Mesenchymal stem cell (in vitro differentiated cells and primary cell): ENCODE results near the gene MYO5B.

Experiments used
- DNase-seq: peaks from one replicate; pipeline ENCODE4 v3.0.0-alpha.2; 2013
- H2AFZ ChIP-seq: one replicate; pipeline ENCODE4 v1.6.1; 2013; ENCODE audit warnings: low read depth, mild to moderate bottlenecking, control low read depth, inconsistent platforms, low read length, moderate library complexity
- H2AK5ac ChIP-seq: 2 replicates; pipeline ENCODE4 v1.6.1; 2013; ENCODE audit warnings: low read length, moderate library complexity, mild to moderate bottlenecking, inconsistent platforms; ENCODE audit not compliant: severe bottlenecking
- H2BK120ac ChIP-seq: one replicate; pipeline ENCODE4 v1.6.1; 2013; ENCODE audit warnings: low read depth, mild to moderate bottlenecking, inconsistent platforms, low read length, moderate library complexity
- H2BK12ac ChIP-seq, 2 experiments: one replicate each; pipeline ENCODE4 v1.6.1; 2013; ENCODE audit warnings: inconsistent platforms in 2 of 2, low read length in 2 of 2, mild to moderate bottlenecking in 2 of 2, moderate library complexity in 2 of 2, control low read depth in 1 of 2
- H2BK15ac ChIP-seq: one replicate; pipeline ENCODE4 v1.6.1; 2013; ENCODE audit warnings: mild to moderate bottlenecking, low read depth, inconsistent platforms; ENCODE audit not compliant: poor library complexity, severe bottlenecking
- H2BK5ac ChIP-seq: 2 replicates; pipeline ENCODE4 v1.6.1; 2013; ENCODE audit warnings: low read depth, mild to moderate bottlenecking, low read length, control low read depth, inconsistent platforms; ENCODE audit not compliant: poor library complexity, severe bottlenecking
- H3K14ac ChIP-seq, 2 experiments: one replicate each; pipeline ENCODE4 v1.6.1; 2013; ENCODE audit warnings: inconsistent platforms in 2 of 2, low read length in 2 of 2, control low read depth in 1 of 2, mild to moderate bottlenecking in 1 of 2, moderate library complexity in 1 of 2
- H3K18ac ChIP-seq, 2 experiments: one replicate each; pipeline ENCODE4 v1.6.1; 2013; ENCODE audit warnings: inconsistent platforms in 2 of 2, low read length in 2 of 2, control low read depth in 1 of 2, low read depth in 1 of 2, mild to moderate bottlenecking in 1 of 2
- H3K23ac ChIP-seq, 2 experiments: one replicate each; pipeline ENCODE4 v1.6.1; 2013; ENCODE audit warnings: inconsistent platforms in 2 of 2, low read length in 2 of 2, mild to moderate bottlenecking in 2 of 2, moderate library complexity in 2 of 2, control low read depth in 1 of 2
- H3K27ac ChIP-seq: 2 replicates; pipeline ENCODE4 v1.5.1; 2013; ENCODE audit warnings: mild to moderate bottlenecking, moderate library complexity, low read length, control low read depth, inconsistent platforms; ENCODE audit not compliant: poor library complexity, severe bottlenecking
- H3K27me3 ChIP-seq, 2 experiments: 2 replicates each; pipeline versions ENCODE4 v1.6.1 to v1.7.0; 2013; ENCODE audit warnings: low read length in 2 of 2, mild to moderate bottlenecking in 2 of 2, moderate library complexity in 2 of 2, control low read depth in 1 of 2, inconsistent platforms in 1 of 2; ENCODE audit not compliant: control insufficient read depth in 1 of 2, insufficient read depth in 1 of 2
- H3K36me3 ChIP-seq, 2 experiments: 2 replicates each; pipeline versions ENCODE4 v1.6.1 to v1.7.0; 2013; ENCODE audit warnings: low read length in 2 of 2, control low read depth in 1 of 2, inconsistent platforms in 1 of 2, low read depth in 1 of 2, mild to moderate bottlenecking in 1 of 2; ENCODE audit not compliant: insufficient read depth in 2 of 2, control insufficient read depth in 1 of 2
- H3K4ac ChIP-seq, 2 experiments: one replicate each; pipeline ENCODE4 v1.6.1; 2013; ENCODE audit warnings: inconsistent platforms in 2 of 2, low read length in 2 of 2, mild to moderate bottlenecking in 2 of 2, moderate library complexity in 2 of 2, control low read depth in 1 of 2, low read depth in 1 of 2
- H3K4me1 ChIP-seq: 2 replicates; pipeline ENCODE4 v1.6.1; 2013; ENCODE audit warnings: low read depth, low read length, control low read depth; ENCODE audit not compliant: control insufficient read depth, insufficient read depth
- H3K4me2 ChIP-seq: 2 replicates; pipeline ENCODE4 v1.6.1; 2013; ENCODE audit warnings: low read length, mild to moderate bottlenecking, inconsistent platforms; ENCODE audit not compliant: poor library complexity, severe bottlenecking
- H3K4me3 ChIP-seq, 2 experiments: 2 replicates each; pipeline versions ENCODE4 v1.5.1 to v1.7.0; 2013; ENCODE audit warnings: low read length in 2 of 2, mild to moderate bottlenecking in 2 of 2, control low read depth in 1 of 2, low read depth in 1 of 2; ENCODE audit not compliant: insufficient read depth in 1 of 2
- H3K79me1 ChIP-seq: replicated peaks from 2 replicates; pipeline ENCODE4 v1.6.1; 2013; ENCODE audit warnings: mild to moderate bottlenecking, control low read depth, low read length, inconsistent platforms; ENCODE audit not compliant: poor library complexity, severe bottlenecking
- H3K9ac ChIP-seq: 2 replicates; pipeline ENCODE4 v1.7.0; 2013; ENCODE audit warnings: mild to moderate bottlenecking, low read length, moderate library complexity
- H3K9me3 ChIP-seq: 2 replicates; pipeline ENCODE4 v1.7.0; 2013; ENCODE audit warnings: mild to moderate bottlenecking, low read length; ENCODE audit not compliant: control insufficient read depth
- H4K8ac ChIP-seq: one replicate; pipeline ENCODE4 v1.6.1; 2013; ENCODE audit warnings: inconsistent platforms, mild to moderate bottlenecking, low read length, moderate library complexity
- H4K91ac ChIP-seq: one replicate; pipeline ENCODE4 v1.6.1; 2013; ENCODE audit warnings: mild to moderate bottlenecking, low read length, inconsistent platforms
- WGBS: methylation state at CpG from one replicate; pipeline ENCODE4 v1.1.7; 2013; ENCODE audit warnings: mixed read lengths; 5-methylcytosine and 5-hydroxymethylcytosine counted together

MYO5B gene

GRCh38 chr18:50044402-50044801 is 150.5 kb downstream of the MYO5B start:
- Histone ChIP-seq H2BK15ac (no peak overlapping the region), H3K4ac (no peak overlapping the region), H2AFZ (no peak overlapping the region), H3K9ac (no peak overlapping the region), H3K9me3 (no peaks in the 10 kb centered on the region), H3K14ac (no peak overlapping the region), H3K4me2 (no peak overlapping the region), H3K4me1 (no peaks in the 10 kb centered on the region), H3K79me1 (no peaks in the 10 kb centered on the region), H3K27ac (no peak overlapping the region), H2BK120ac (no peak overlapping the region), H3K23ac (no peak overlapping the region), H3K36me3 (no peaks in the 10 kb centered on the region), H3K4me3 (no peak overlapping the region), H2BK12ac (no peak overlapping the region), H3K18ac (no peak overlapping the region), H4K8ac (no peak overlapping the region), H3K27me3 (peaks cover 4 to 9% of the 10 kb centered on the region in 2 experiments), H2AK5ac (no peak overlapping the region), H2BK5ac (no peak overlapping the region), H4K91ac (no peak overlapping the region)
- 87% methylated on average over 2 of the region's 3 CpGs for whole genome bisulfite sequencing
- DNase-seq: no peak

- no peak for DNase-seq
- H2BK5ac ChIP-seq: no peak overlapping the region
- no peak overlapping the region for H3K14ac ChIP-seq
- 95% methylated on average over 5 of the region's 5 CpGs for WGBS
- no peak overlapping the region for H3K4me3 ChIP-seq
- no peak overlapping the region for H3K4ac ChIP-seq
- H3K9me3 ChIP-seq: no peaks in the 10 kb centered on the region
- no peaks in the 10 kb centered on the region for H3K4me1 ChIP-seq
- no peak overlapping the region for H3K4me2 ChIP-seq
- H2BK120ac ChIP-seq: no peak overlapping the region
- no peaks in the 10 kb centered on the region for H3K79me1 ChIP-seq
- no peak overlapping the region for H4K8ac ChIP-seq
- no peaks in the 10 kb centered on the region for H3K36me3 ChIP-seq
- no peak overlapping the region for H3K23ac ChIP-seq
- no peak overlapping the region for H2BK12ac ChIP-seq
- no peak overlapping the region for H2AK5ac ChIP-seq
- H3K9ac ChIP-seq: no peak overlapping the region
- H3K27ac ChIP-seq: no peak overlapping the region
- H2AFZ ChIP-seq: no peak overlapping the region
- H4K91ac ChIP-seq: peak overlapping the region; percentile 50
- peaks cover 4 to 7% of the 10 kb centered on the region in 2 experiments for H3K27me3 ChIP-seq
- no peak overlapping the region for H2BK15ac ChIP-seq
- no peak overlapping the region for H3K18ac ChIP-seq
These were observed 152.3 kb downstream of the MYO5B start for GRCh38 chr18:50042611-50043010.

GRCh38 chr18:50039746-50040145 is 155.2 kb downstream of the MYO5B start:
- Histone ChIP-seq H3K27me3 (peaks cover 4 to 7% of the 10 kb centered on the region in 2 experiments), H3K23ac (no peak overlapping the region), H3K79me1 (no peaks in the 10 kb centered on the region), H3K9ac (no peak overlapping the region), H3K36me3 (no peaks in the 10 kb centered on the region), H2BK120ac (no peak overlapping the region), H3K14ac (no peak overlapping the region), H4K8ac (no peak overlapping the region), H4K91ac (no peak overlapping the region), H3K4ac (no peak overlapping the region), H2BK12ac (no peak overlapping the region), H2AK5ac (no peak overlapping the region), H3K4me2 (no peak overlapping the region), H2AFZ (no peak overlapping the region), H3K27ac (no peak overlapping the region), H3K4me1 (no peaks in the 10 kb centered on the region), H3K4me3 (no peak overlapping the region), H3K9me3 (no peaks in the 10 kb centered on the region), H2BK5ac (no peak overlapping the region), H3K18ac (no peak overlapping the region), H2BK15ac (no peak overlapping the region)
- no peak for DNase-seq
- WGBS: 96% methylated on average over 5 of the region's 5 CpGs

- WGBS: 45% methylated on average over 5 of the region's 5 CpGs
- peaks cover 3 to 4% of the 10 kb centered on the region in 2 experiments for H3K27me3 ChIP-seq
- no peak overlapping the region for H2AK5ac ChIP-seq
- H3K4me2 ChIP-seq: peak overlapping the region; percentile 47
- no peaks in the 10 kb centered on the region for H3K36me3 ChIP-seq
- no peak overlapping the region for H2BK15ac ChIP-seq
- H3K4me3 ChIP-seq: no peak overlapping the region
- H2BK5ac ChIP-seq: no peak overlapping the region
- H3K18ac ChIP-seq: peak overlapping the region in 1 of 2 experiments; percentile 33
- H2AFZ ChIP-seq: no peak overlapping the region
- H3K4me1 ChIP-seq: no peaks in the 10 kb centered on the region
- H3K79me1 ChIP-seq: no peaks in the 10 kb centered on the region
- no peak overlapping the region for H3K9ac ChIP-seq
- H2BK12ac ChIP-seq: no peak overlapping the region
- H3K4ac ChIP-seq: no peak overlapping the region
- H3K27ac ChIP-seq: no peak overlapping the region
- H3K23ac ChIP-seq: no peak overlapping the region
- no peak overlapping the region for H4K91ac ChIP-seq
- H2BK120ac ChIP-seq: no peak overlapping the region
- H4K8ac ChIP-seq: no peak overlapping the region
- DNase-seq: peak; percentile 49
- no peak overlapping the region for H3K14ac ChIP-seq
- H3K9me3 ChIP-seq: no peaks in the 10 kb centered on the region
These were observed 156.5 kb downstream of the MYO5B start for GRCh38 chr18:50038448-50038847.
